Measurements from ENCODE around the gene CPED1. TPM values are rescaled to one million over a fixed set of nuclear protein-coding genes. Genes with fewer than 3 reads are reported as not detected.

The CPED1 gene
- total and polyA plus RNA-seq, 10 of the 15 experiments (the other 5 are each of a cell fraction or from before 2014, with no cell fraction given): 0.01 to 0.77 (median 0.10) TPM; not detected in 1

- Histone ChIP-seq H3K4me1 (ENCODE audit: control insufficient read depth, insufficient read depth, low read length) (no peaks in the 10 kb centered on the region), H2AFZ (ENCODE audit: control insufficient read depth, low read depth, low read length) (no peak overlapping the region), H4K20me1 (ENCODE audit: control insufficient read depth, insufficient read depth) (no peaks in the 10 kb centered on the region), H3K9ac (ENCODE audit: control insufficient read depth, insufficient read depth, low read length) (no peak overlapping the region), H3K27ac (ENCODE audit: control insufficient read depth, insufficient read depth) (no peak overlapping the region), H3K79me2 (ENCODE audit: control insufficient read depth, insufficient read depth, low read length) (no peaks in the 10 kb centered on the region), H3K36me3 (ENCODE audit: control insufficient read depth in 2 of 2, insufficient read depth in 2 of 2, low read length in 1 of 2) (no peaks in the 10 kb centered on the region), H3K4me3 (no peak overlapping the region), H3K9me3 (replicated peaks; ENCODE audit: control insufficient read depth, insufficient read depth, low read length) (no peaks in the 10 kb centered on the region), H3K27me3 (replicated peaks in 1 of 2; ENCODE audit: control insufficient read depth in 2 of 2, insufficient read depth in 2 of 2, low read length in 1 of 2) (peaks cover 0 to 2% of the 10 kb centered on the region in 2 experiments; a peak in 1 of 4 replicates), H3K4me2 (ENCODE audit: control insufficient read depth, insufficient read depth) (no peak overlapping the region)
- in situ Hi-C loops (cut with MboI): no loop called here
- no peak for DNase-seq (ENCODE audit: low read depth, low spot score)
- no TSS peak for BruUV-seq (replicated peaks)
- TF ChIP-seq RUNX3 (IDR thresholded peaks at IDR 0.05; ENCODE audit: low read length): no peak
- no peak for TF ChIP-seq EGR1 (IDR thresholded peaks at IDR 0.05; ENCODE audit: borderline replicate concordance in 1 of 2, low read depth in 2 of 2, low read length in 2 of 2)
- TF ChIP-seq MEF2B (IDR thresholded peaks at IDR 0.05; ENCODE audit: partially characterized antibody, poor library complexity, severe bottlenecking): no peak
- TF ChIP-seq BRCA1 (IDR thresholded peaks at IDR 0.05; ENCODE audit: low read depth, low read length): no peak
- no peak for TF ChIP-seq BCL11A (IDR thresholded peaks at IDR 0.05; ENCODE audit: low read depth, low read length)
- TF ChIP-seq NFYA (IDR thresholded peaks at IDR 0.05; ENCODE audit: borderline replicate concordance, low read depth, low read length): no peak
- no peak for TF ChIP-seq RFX5 (IDR thresholded peaks at IDR 0.05; ENCODE audit: low read depth, low read length)
- no peak for TF ChIP-seq SMAD1 (IDR thresholded peaks at IDR 0.05; ENCODE audit: low read depth, partially characterized antibody)
- no peak for TF ChIP-seq LARP7 (IDR thresholded peaks at IDR 0.05)
- TF ChIP-seq PKNOX1 (IDR thresholded peaks at IDR 0.05): no peak
- no peak for TF ChIP-seq MEF2A (IDR thresholded peaks at IDR 0.05; ENCODE audit: insufficient read depth, low read depth, low read length)
- no peak for TF ChIP-seq TAF1 (IDR thresholded peaks at IDR 0.05; ENCODE audit: borderline replicate concordance, low read depth, low read length)
- TF ChIP-seq CEBPB (IDR thresholded peaks at IDR 0.05; ENCODE audit: borderline replicate concordance in 1 of 2, low read depth in 2 of 2, low read length in 2 of 2): no peak
- TF ChIP-seq ETV6 (conservative IDR thresholded peaks at IDR 0.05 in 1 of 2, IDR thresholded peaks at IDR 0.05 in 1 of 2; ENCODE audit: borderline replicate concordance in 1 of 2, low read depth in 1 of 2): no peak
- ATAC-seq: no peak
- CTCF ChIA-PET: interaction anchor here (1.8 kb wide), 1 partner anchor 14 kb away, joined by 9 read pairs; no protein-coding TSS in a partner anchor
- SMC1A ChIA-PET (ENCODE audit: uncharacterized antibody, unreplicated experiment): interaction anchor here (0.6 to 1.0 kb wide), 4 partner anchors 303 to 1716 kb away, joined by 3 to 4 read pairs (median 3); no protein-coding TSS in a partner anchor
- POLR2A ChIA-PET: no interaction called here
- RAD21 ChIA-PET (ENCODE audit: unreplicated experiment): interaction anchor here (1.0 kb wide), 1 partner anchor 9 kb away, joined by 3 read pairs; no protein-coding TSS in a partner anchor
- 18% methylated on average over 2 of the region's 2 CpGs for WGBS (ENCODE audit: insufficient coverage, insufficient replicate concordance, low lambda C conversion rate, missing lambda C conversion rate)
- intact Hi-C loops (cut with micrococcal nuclease; ENCODE audit: unreplicated experiment): no loop called here
- no peak for FAIRE-seq
Measured at GRCh38 chr7:121094829-121095228, 106.3 kb downstream of the CPED1 start.
